Rectal smooth muscle tissue (tissue), 1 donor: Measurements from ENCODE around the gene UPB1.
"Not testable (repeated sequence)": the region's sequence is repeated elsewhere in the genome, so short reads cannot be mapped to it uniquely, and the experiment has no call there.

Experiments
- H3K27ac ChIP-seq: one replicate; pipeline ENCODE4 v1.7.0; 2013; ENCODE audit warnings: low read depth, low read length, inconsistent platforms
- H3K27me3 ChIP-seq: one replicate; pipeline ENCODE4 v1.7.0; 2013; ENCODE audit warnings: low read length; ENCODE audit not compliant: control insufficient read depth, insufficient read depth
- H3K36me3 ChIP-seq: one replicate; pipeline ENCODE4 v1.7.0; 2013; ENCODE audit warnings: low read length; ENCODE audit not compliant: control insufficient read depth, insufficient read depth
- H3K4me1 ChIP-seq: one replicate; pipeline ENCODE4 v1.7.0; 2013; ENCODE audit warnings: low read length; ENCODE audit not compliant: control insufficient read depth, insufficient read depth
- H3K4me3 ChIP-seq: one replicate; pipeline ENCODE4 v1.7.0; 2013; ENCODE audit warnings: low read length
- H3K9ac ChIP-seq: one replicate; pipeline ENCODE4 v1.7.0; 2013; ENCODE audit warnings: low read length

The UPB1 gene

GRCh38 chr22:24543679-24544243 is 48.6 kb downstream of the UPB1 start:
- H3K36me3 ChIP-seq: peaks cover 53% of the 10 kb centered on the region
- no peak overlapping the region for H3K4me3 ChIP-seq

GRCh38 chr22:24548812-24549211 is 53.7 kb downstream of the UPB1 start:
- no peaks in the 10 kb centered on the region for H3K27me3 ChIP-seq
- H3K4me3 ChIP-seq: no peak overlapping the region
- H3K27ac ChIP-seq: no peak overlapping the region
- H3K4me1 ChIP-seq: peaks cover 17% of the 10 kb centered on the region
- no peak overlapping the region for H3K9ac ChIP-seq
- H3K36me3 ChIP-seq: peaks cover 31% of the 10 kb centered on the region

More at GRCh38 chr22:24543679-24544243, 48.6 kb downstream of the UPB1 start:
- H3K9ac ChIP-seq: no peak overlapping the region
- peaks cover 9% of the 10 kb centered on the region for H3K4me1 ChIP-seq
- no peak overlapping the region for H3K27ac ChIP-seq
- H3K27me3 ChIP-seq: no peaks in the 10 kb centered on the region

- Histone ChIP-seq H3K27me3 (no peaks in the 10 kb centered on the region), H3K4me1 (peaks cover 11% of the 10 kb centered on the region), H3K4me3 (peak overlapping the region; percentile 30), H3K27ac (no peak overlapping the region), H3K9ac (no peak overlapping the region), H3K36me3 (peaks cover 25% of the 10 kb centered on the region)
These were observed 55.1 kb downstream of the UPB1 start for GRCh38 chr22:24550028-24550901.

- no peak overlapping the region for H3K4me3 ChIP-seq
- H3K27ac ChIP-seq: no peak overlapping the region
- H3K27me3 ChIP-seq: no peaks in the 10 kb centered on the region
- H3K9ac ChIP-seq: no peak overlapping the region
- H3K4me1 ChIP-seq: peaks cover 9% of the 10 kb centered on the region
- H3K36me3 ChIP-seq: peaks cover 25% of the 10 kb centered on the region
These were observed 55.8 kb downstream of the UPB1 start for GRCh38 chr22:24550902-24551435.

GRCh38 chr22:24552503-24553286 is 57.6 kb downstream of the UPB1 start:
- H3K27me3 ChIP-seq, H3K9ac ChIP-seq, H3K27ac ChIP-seq, H3K36me3 ChIP-seq: not testable (repeated sequence)
- peaks cover 19% of the 10 kb centered on the region for H3K4me1 ChIP-seq
- peak overlapping the region; percentile 74 for H3K4me3 ChIP-seq

GRCh38 chr22:24553597-24554312 is 58.6 kb downstream of the UPB1 start:
- Histone ChIP-seq H3K4me1 (peaks cover 19% of the 10 kb centered on the region), H3K27me3 (no peaks in the 10 kb centered on the region), H3K4me3 (peak overlapping the region; percentile 74), H3K27ac (peak overlapping the region; percentile 93), H3K9ac (peak overlapping the region; percentile 90), H3K36me3 (no peaks in the 10 kb centered on the region)

- Histone ChIP-seq H3K4me1 (peaks cover 19% of the 10 kb centered on the region), H3K4me3 (peak within 1 kb of the TSS; percentile 95), H3K9ac (peak within 1 kb of the TSS; percentile 90), H3K27me3 (no peaks in the 10 kb centered on the region), H3K36me3 (peaks cover 4% of the 10 kb centered on the region), H3K27ac (peak within 1 kb of the TSS; percentile 97)
These were observed 59.4 kb downstream of the UPB1 start, which contains the start of gene GUCD1 for GRCh38 chr22:24554313-24555164. GUCD1 (minus strand) TSS chr22:24555138; CDS start chr22:24554991, 147 bp downstream.

GRCh38 chr22:24555165-24556039 is 60.3 kb downstream of the UPB1 start, which contains the start of gene SNRPD3:
SNRPD3 (plus strand) TSS chr22:24555999; CDS start chr22:24557675, 1,676 bp downstream.
- Histone ChIP-seq H3K9ac (peak within 1 kb of the TSS; percentile 90), H3K27ac (peak within 1 kb of the TSS; percentile 97), H3K36me3 (peaks cover 4% of the 10 kb centered on the region), H3K4me3 (peak within 1 kb of the TSS; percentile 95), H3K4me1 (peaks cover 19% of the 10 kb centered on the region), H3K27me3 (no peaks in the 10 kb centered on the region)

- Histone ChIP-seq H3K4me1 (peaks cover 10% of the 10 kb centered on the region), H3K4me3 (no peak overlapping the region), H3K27me3 (no peaks in the 10 kb centered on the region), H3K9ac (no peak overlapping the region), H3K27ac (no peak overlapping the region), H3K36me3 (peaks cover 18% of the 10 kb centered on the region)
These were observed 64.3 kb downstream of the UPB1 start for GRCh38 chr22:24559471-24559870.

- no peaks in the 10 kb centered on the region for H3K27me3 ChIP-seq
- H3K36me3 ChIP-seq: peaks cover 18% of the 10 kb centered on the region
- H3K4me3 ChIP-seq: no peak overlapping the region
- H3K4me1 ChIP-seq: no peaks in the 10 kb centered on the region
- H3K9ac ChIP-seq: no peak overlapping the region
- no peak overlapping the region for H3K27ac ChIP-seq
These were observed 68.1 kb downstream of the UPB1 start for GRCh38 chr22:24563246-24563645.
